K562 (cell line): ENCODE results near the gene ANAPC10. TPM values are rescaled to one million over a fixed set of nuclear protein-coding genes. Genes with fewer than 3 reads are reported as not detected.
A peak's percentile ranks its signal among the peaks of the same experiment; 100 is the strongest.

ENCODE experiments used
- ATAC-seq: fragments of 200-7000 bp; cut with Tn5 transposase; 3 replicates; pipeline ENCODE4 v1.9.1; 2020; ENCODE audit warnings: moderate library complexity
- BruUV-seq: library from RNA; stranded (reverse); fragments of 400-500 nt; replicated peaks from 2 replicates; lab custom pipeline; 2021; lab: Mats Ljungman, UMichigan
- CTCF ChIA-PET: fragments of 300-600 bp; formaldehyde crosslinking; extraction: SDS; loops from one replicate; lab custom pipeline; 2021; ENCODE audit warnings: low intra/inter-chr PET ratio; lab: Yijun Ruan, JAX
- POLR2A ChIA-PET: fragments of 300-600, 350-650 bp; sonication (Branson Sonifier 250); formaldehyde crosslinking; extraction: SDS; loops from one replicate; lab custom pipeline; 2021; ENCODE audit warnings: antibody characterized with exemption, inconsistent platforms; lab: Yijun Ruan, JAX
- DNase-seq, 4 experiments: peaks; one replicate each; pipeline versions ENCODE4 v3.0.0 to v3.0.0-alpha.2; 2011 to 2018; ENCODE audit warnings: low spot score in 3 of 4, mixed read lengths in 3 of 4; ENCODE audit errors: extremely low read depth in 1 of 4
- FAIRE-seq: peaks from 2 replicates; lab custom pipeline; 2011; peaks lifted over from hg19 to GRCh38; lab: Jason Lieb, UNC
- H2AFZ ChIP-seq: 2 replicates; pipeline ENCODE4 v1.6.0; 2011; ENCODE audit warnings: low read depth, low read length, control low read depth, inconsistent platforms
- H3K27ac ChIP-seq: fragments of 200-600 bp; 3 replicates; pipeline ENCODE4 v1.8.0; 2011; ENCODE audit warnings: low read depth, mild to moderate bottlenecking, control low read depth, inconsistent platforms, low read length, moderate library complexity, mixed read lengths; ENCODE audit errors: extremely low read depth
- H3K27me3 ChIP-seq, 2 experiments: fragments of 300-600 bp in 1 of 2; 2 replicates in 1 of 2; 3 replicates in 1 of 2; pipeline versions ENCODE4 v1.6.0 to v1.8.0; 2011; ENCODE audit warnings: inconsistent platforms in 2 of 2, low read length in 2 of 2, mild to moderate bottlenecking in 1 of 2, mixed read lengths in 1 of 2, moderate library complexity in 1 of 2; ENCODE audit not compliant: control insufficient read depth in 2 of 2, insufficient read depth in 2 of 2
- H3K36me3 ChIP-seq: fragments of 300-600 bp; 3 replicates; pipeline ENCODE4 v1.8.0; 2011; ENCODE audit warnings: mild to moderate bottlenecking, low read length, inconsistent platforms; ENCODE audit not compliant: control insufficient read depth, insufficient read depth
- H3K4me1 ChIP-seq, 2 experiments: fragments of 200-600 bp in 1 of 2; replicated peaks in 1 of 2; 2 replicates in 1 of 2; 3 replicates in 1 of 2; pipeline versions ENCODE4 v1.5.1 to v1.8.0; 2011; ENCODE audit warnings: inconsistent platforms in 2 of 2, low read length in 2 of 2, mild to moderate bottlenecking in 1 of 2, mixed read lengths in 1 of 2, moderate library complexity in 1 of 2; ENCODE audit not compliant: control insufficient read depth in 2 of 2, insufficient read depth in 2 of 2
- H3K4me2 ChIP-seq: 2 replicates; pipeline ENCODE4 v1.6.1; 2011; ENCODE audit warnings: low read length, control low read depth, inconsistent platforms, mixed read lengths; ENCODE audit not compliant: insufficient read depth
- H3K4me3 ChIP-seq: fragments of 200-600 bp; sonication (generic), shearing (Covaris generic); 2 replicates; pipeline ENCODE4 v1.5.1; 2016; ENCODE audit warnings: control low read depth, inconsistent platforms
- H3K79me2 ChIP-seq: fragments of 200-600 bp; 3 replicates; pipeline ENCODE4 v1.8.0; 2011; ENCODE audit warnings: low read length, inconsistent platforms; ENCODE audit not compliant: control insufficient read depth, insufficient read depth
- H3K9ac ChIP-seq, 2 experiments: 2 replicates each; pipeline versions ENCODE4 v1.6.0 to v1.6.1; 2011; ENCODE audit warnings: low read depth in 2 of 2, low read length in 2 of 2, control low read depth in 1 of 2, inconsistent platforms in 1 of 2, mild to moderate bottlenecking in 1 of 2, mixed read lengths in 1 of 2; ENCODE audit not compliant: insufficient read depth in 1 of 2
- H3K9me1 ChIP-seq: one replicate; pipeline ENCODE4 v1.6.0; 2011; ENCODE audit warnings: inconsistent platforms, mild to moderate bottlenecking, low read length, moderate library complexity; ENCODE audit not compliant: control insufficient read depth, insufficient read depth
- H3K9me3 ChIP-seq: replicated peaks from 2 replicates; pipeline ENCODE4 v1.5.1; 2011; ENCODE audit warnings: low read depth, low read length, inconsistent platforms; ENCODE audit not compliant: control insufficient read depth, insufficient read depth
- H4K20me1 ChIP-seq: replicated peaks from 2 replicates; pipeline ENCODE4 v1.6.1; 2011; ENCODE audit warnings: low read length, inconsistent platforms, mixed read lengths; ENCODE audit not compliant: control insufficient read depth, insufficient read depth
- CBFA2T3 ChIP-seq: fragments of 450-650 bp; IDR thresholded peaks from 2 replicates; pipeline ENCODE4 v1.6.1; 2017
- RAD51 ChIP-seq: fragments of 450-650 bp; IDR thresholded peaks from 2 replicates; pipeline ENCODE4 v1.7.1; 2016; ENCODE audit warnings: low read depth, mild to moderate bottlenecking, borderline replicate concordance
- TAF9B ChIP-seq: fragments of 450-650 bp; IDR thresholded peaks from 2 replicates; pipeline ENCODE4 v1.6.1; 2018; ENCODE audit warnings: mild to moderate bottlenecking; ENCODE audit not compliant: partially characterized antibody
- TAL1 ChIP-seq: fragments of 450-650 bp; IDR thresholded peaks from 2 replicates; pipeline ENCODE4 v1.6.1; 2016; ENCODE audit warnings: mild to moderate bottlenecking
- ZBTB34 ChIP-seq: fragments of 250-450 bp; sonication (Bioruptor Pico); IDR thresholded peaks from 2 replicates; pipeline ENCODE4 v1.8.0; 2021; ENCODE audit warnings: mild to moderate bottlenecking, moderate library complexity
- WGBS: fragments of 100-300 bp; shearing (Covaris generic); methylation state at CpG from one replicate; pipeline ENCODE4 v1.1.6; 2016; ENCODE audit warnings: low coverage, mixed read lengths; ENCODE audit not compliant: insufficient coverage; ENCODE audit errors: missing lambda C conversion rate; 5-methylcytosine and 5-hydroxymethylcytosine counted together
- in situ Hi-C: fragments of 300-500 bp; cut with MboI; formaldehyde crosslinking; loops from 4 replicates; pipeline ENCODE4 v1.15.0; 2018; ENCODE audit warnings: inconsistent platforms, mixed read lengths
- intact Hi-C: fragments of 100-400 bp; cut with micrococcal nuclease; formaldehyde crosslinking; loops from 2 replicates; pipeline ENCODE4 v1.14.2; 2022
- polyA plus RNA-seq, 8 experiments: library from polyadenylated mRNA; depleted of rRNA in 4 of 8; stranded (reverse) in 5 of 8; unstranded in 3 of 8; fragments of >200 nt; fragmentation: Nextera tagmentation in 2 of 8; fragmentation: Illumina TruSeq in 1 of 8; extraction: Ambion mirVana in 2 of 8; extraction: Trizol in 1 of 8; gene quantifications; 2 replicates each; pipeline versions ENCODE4 v1.2.1 to v1.2.3, GENCODE V29; 2011 to 2014; ENCODE audit warnings: inconsistent platforms in 1 of 8, missing spikeins in 1 of 8
- total RNA-seq, 7 experiments: library from RNA; depleted of rRNA in 6 of 7; stranded (reverse); fragments of >200 nt in 6 of 7; fragmentation: Illumina TruSeq in 2 of 7; extraction: Trizol in 2 of 7; gene quantifications; 2 replicates each; pipeline versions ENCODE4 v1.2.1 to v1.2.3, GENCODE V29; 2011 to 2021; ENCODE audit warnings: low replicate concordance in 1 of 7

ANAPC10 gene
- total and polyA plus RNA-seq, 9 of the 15 experiments (the other 6 are each of a cell fraction or from before 2014, with no cell fraction given) = 31.0 to 96.2 (median 60.3) TPM

- in situ Hi-C loops = no loop called here
- ATAC-seq = peak; percentile 69
Measured at GRCh38 chr4:145075742-145076468, 22.1 kb downstream of the ANAPC10 start.

More at GRCh38 chr4:145075742-145076468, 22.1 kb downstream of the ANAPC10 start:
- H3K9me3 ChIP-seq = no peaks in the 10 kb centered on the region
- H3K36me3 ChIP-seq = peaks cover 35% of the 10 kb centered on the region; the same call in 2 of the 3 replicates
- H3K9me1 ChIP-seq = no peaks in the 10 kb centered on the region
- H2AFZ ChIP-seq = no peak overlapping the region
- H3K79me2 ChIP-seq = peaks cover 48% of the 10 kb centered on the region
- H3K9ac ChIP-seq = peak overlapping the region in 1 of 2 experiments; percentile 61; a peak in 1 of 4 replicates
- ChIA-PET CTCF (no interaction called here), POLR2A (interaction anchor here (0.9 to 1.2 kb wide), 3 partner anchors 10 to 26 kb away, joined by 3 read pairs; no protein-coding TSS in a partner anchor)
- H3K4me3 ChIP-seq = no peak overlapping the region
- TF ChIP-seq RAD51 (no peak), CBFA2T3 (0 out of 2 replicates have a peak, but pooled peaks have one; percentile 37), TAF9B (no peak), ZBTB34 (CRISPR knock-in tag) (no peak), TAL1 (peak; percentile 16; the same call in 1 of the 2 replicates)
- TF ChIP-seq, all 486 proteins: peak for 2
- no peak overlapping the region; the same call in 1 of the 2 replicates for H3K4me2 ChIP-seq
- H3K4me1 ChIP-seq = peaks cover 5 to 8% of the 10 kb centered on the region in 2 experiments; a peak in 4 of 5 replicates
- peak in 1 of 4 experiments; percentile 29 for DNase-seq
- H3K27ac ChIP-seq = no peak overlapping the region
- WGBS = 23% methylated on average over 1 of the region's 1 CpG
- intact Hi-C loops = no loop called here
- no peaks in the 10 kb centered on the region for H4K20me1 ChIP-seq
- no peak for FAIRE-seq
- no TSS peak for BruUV-seq
- H3K27me3 ChIP-seq = no peaks in the 10 kb centered on the region
